Smooth muscle cell (in vitro differentiated cells): Measurements from ENCODE around the gene PRSS57. TPM values are rescaled to one million over a fixed set of nuclear protein-coding genes. Genes with fewer than 3 reads are reported as not detected.

ENCODE experiments used
- DNase-seq: peaks from one replicate; lab custom pipeline; 2025; ENCODE audit not compliant: unreplicated experiment; lab: John Stamatoyannopoulos, UW
- H2AFZ ChIP-seq: fragments of 200-600 bp; sonication (generic); 2 replicates; pipeline ENCODE4 v1.6.0; 2016; ENCODE audit warnings: antibody characterized with exemption, low read depth, mild to moderate bottlenecking
- H3F3A ChIP-seq: fragments of 200-600 bp; sonication (generic); 2 replicates; pipeline ENCODE4 v1.6.0; 2017; ENCODE audit warnings: antibody characterized with exemption, low read depth
- H3K27ac ChIP-seq: fragments of 200-600 bp; sonication (generic); 2 replicates; pipeline ENCODE4 v1.5.1; 2016; ENCODE audit warnings: low read depth, mild to moderate bottlenecking
- H3K27me3 ChIP-seq: fragments of 200-600 bp; sonication (generic); 2 replicates; pipeline ENCODE4 v1.6.1; 2016; ENCODE audit warnings: low read depth, mild to moderate bottlenecking
- H3K36me3 ChIP-seq: fragments of 200-600 bp; sonication (generic); 2 replicates; pipeline ENCODE4 v1.5.1; 2016; ENCODE audit warnings: low read depth
- H3K4me1 ChIP-seq: fragments of 200-600 bp; sonication (generic); 2 replicates; pipeline ENCODE4 v1.5.1; 2016; ENCODE audit warnings: low read depth
- H3K4me2 ChIP-seq: fragments of 200-600 bp; sonication (generic); 2 replicates; pipeline ENCODE4 v1.6.0; 2016; ENCODE audit warnings: mild to moderate bottlenecking
- H3K4me3 ChIP-seq: fragments of 200-600 bp; sonication (generic); 2 replicates; pipeline ENCODE4 v1.5.1; 2016; ENCODE audit warnings: mild to moderate bottlenecking
- H3K79me2 ChIP-seq: fragments of 200-600 bp; sonication (generic); 2 replicates; pipeline ENCODE4 v1.6.0; 2016; ENCODE audit warnings: low read depth, mild to moderate bottlenecking
- H3K9ac ChIP-seq: fragments of 200-600 bp; sonication (generic); 2 replicates; pipeline ENCODE4 v1.6.0; 2016; ENCODE audit warnings: low read depth
- H3K9me3 ChIP-seq: fragments of 200-600 bp; sonication (generic); replicated peaks from 2 replicates; pipeline ENCODE4 v1.5.1; 2016; ENCODE audit warnings: low read depth
- H4K20me1 ChIP-seq: fragments of 200-600 bp; sonication (generic); 2 replicates; pipeline ENCODE4 v1.6.0; 2016; ENCODE audit warnings: low read depth
- WGBS: methylation state at CpG from one replicate; pipeline ENCODE4 v1.1.7; 2016; ENCODE audit warnings: low lambda C conversion rate; 5-methylcytosine and 5-hydroxymethylcytosine counted together
- polyA plus RNA-seq: library from polyadenylated mRNA; unstranded; fragments of >200 nt; fragmentation: Nextera tagmentation; extraction: Ambion mirVana; gene quantifications from 2 replicates; pipeline ENCODE4 v1.2.1, GENCODE V29; 2016
- total RNA-seq: library from RNA; depleted of rRNA; stranded (reverse); fragments of >200 nt; gene quantifications from 2 replicates; pipeline ENCODE4 v1.2.3, GENCODE V29; 2014
- TF ChIP-seq, protein P1 (sequence below): fragments of 200-600 bp; sonication (generic); IDR thresholded peaks from 2 replicates; pipeline ENCODE4 v1.5.1; 2017; ENCODE audit warnings: borderline replicate concordance, mild to moderate bottlenecking, antibody characterized with exemption; ENCODE audit not compliant: insufficient read depth, poor library complexity, severe bottlenecking

Gene PRSS57
- total and polyA plus RNA-seq, 2 experiments from 2014 or later, result not detected

DNA sequence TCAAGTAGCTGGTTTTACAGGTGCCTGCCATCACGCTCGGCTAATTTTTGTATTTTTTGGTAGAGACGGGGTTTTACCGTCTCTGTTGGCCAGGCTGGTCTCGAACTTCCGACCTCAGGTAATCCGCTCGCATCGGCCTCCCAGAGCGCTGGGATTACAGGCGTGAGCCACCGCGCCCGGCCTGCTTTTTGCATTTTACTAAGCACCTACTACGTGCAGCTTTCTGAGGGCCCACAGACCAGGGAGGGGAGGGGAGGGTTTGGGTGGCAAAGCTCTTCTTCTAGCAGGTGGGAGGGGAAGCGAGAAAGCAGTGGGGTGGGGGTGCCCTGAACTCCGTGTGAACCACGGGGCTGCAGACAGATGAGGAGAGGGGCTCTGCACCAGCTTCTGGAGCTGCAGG is 28.5 kb upstream of the PRSS57 start:
- no peak overlapping the region for H3K4me3 ChIP-seq
- DNase-seq, result no peak
- no peak overlapping the region for H3K9ac ChIP-seq
- no peaks in the 10 kb centered on the region for H3K27me3 ChIP-seq
- H3F3A ChIP-seq, result no peaks in the 10 kb centered on the region
- no peak overlapping the region for H3K4me2 ChIP-seq
- H3K9me3 ChIP-seq, result no peaks in the 10 kb centered on the region
- TF ChIP-seq, protein P1, sequence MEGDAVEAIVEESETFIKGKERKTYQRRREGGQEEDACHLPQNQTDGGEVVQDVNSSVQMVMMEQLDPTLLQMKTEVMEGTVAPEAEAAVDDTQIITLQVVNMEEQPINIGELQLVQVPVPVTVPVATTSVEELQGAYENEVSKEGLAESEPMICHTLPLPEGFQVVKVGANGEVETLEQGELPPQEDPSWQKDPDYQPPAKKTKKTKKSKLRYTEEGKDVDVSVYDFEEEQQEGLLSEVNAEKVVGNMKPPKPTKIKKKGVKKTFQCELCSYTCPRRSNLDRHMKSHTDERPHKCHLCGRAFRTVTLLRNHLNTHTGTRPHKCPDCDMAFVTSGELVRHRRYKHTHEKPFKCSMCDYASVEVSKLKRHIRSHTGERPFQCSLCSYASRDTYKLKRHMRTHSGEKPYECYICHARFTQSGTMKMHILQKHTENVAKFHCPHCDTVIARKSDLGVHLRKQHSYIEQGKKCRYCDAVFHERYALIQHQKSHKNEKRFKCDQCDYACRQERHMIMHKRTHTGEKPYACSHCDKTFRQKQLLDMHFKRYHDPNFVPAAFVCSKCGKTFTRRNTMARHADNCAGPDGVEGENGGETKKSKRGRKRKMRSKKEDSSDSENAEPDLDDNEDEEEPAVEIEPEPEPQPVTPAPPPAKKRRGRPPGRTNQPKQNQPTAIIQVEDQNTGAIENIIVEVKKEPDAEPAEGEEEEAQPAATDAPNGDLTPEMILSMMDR, result no peak
- 95% methylated on average over 17 of the region's 18 CpGs for WGBS
- no peak overlapping the region for H2AFZ ChIP-seq
- H4K20me1 ChIP-seq, result peaks cover 17% of the 10 kb centered on the region
- no peaks in the 10 kb centered on the region for H3K36me3 ChIP-seq
- H3K4me1 ChIP-seq, result no peaks in the 10 kb centered on the region
- H3K79me2 ChIP-seq, result no peaks in the 10 kb centered on the region
- H3K27ac ChIP-seq, result no peak overlapping the region

DNA sequence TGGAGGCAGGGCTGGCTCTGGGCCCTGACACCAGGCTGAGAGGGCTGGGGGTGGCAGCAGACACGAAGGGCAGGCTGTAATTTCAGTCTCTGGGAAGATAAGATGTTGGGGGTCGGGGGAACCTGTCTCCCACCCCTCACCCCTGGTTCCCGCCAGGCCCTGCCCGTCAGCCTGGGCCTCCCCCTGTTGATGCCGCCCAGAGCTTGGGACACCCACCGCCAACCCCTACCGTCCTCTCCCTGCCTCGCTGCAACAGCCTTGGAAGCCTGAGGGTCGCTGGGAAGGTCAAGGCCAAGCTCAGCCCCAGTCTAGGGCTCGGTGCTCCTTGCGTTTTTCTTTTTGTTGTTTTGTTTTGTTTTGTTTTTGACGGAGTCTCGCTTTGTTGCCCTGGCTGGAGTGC is 28.0 kb upstream of the PRSS57 start:
- Histone ChIP-seq H2AFZ (no peak overlapping the region), H3K36me3 (no peaks in the 10 kb centered on the region), H3K9me3 (no peaks in the 10 kb centered on the region), H3K27me3 (no peaks in the 10 kb centered on the region), H3F3A (no peaks in the 10 kb centered on the region), H4K20me1 (peaks cover 17% of the 10 kb centered on the region), H3K79me2 (no peaks in the 10 kb centered on the region), H3K27ac (no peak overlapping the region), H3K4me1 (no peaks in the 10 kb centered on the region), H3K9ac (no peak overlapping the region), H3K4me3 (no peak overlapping the region), H3K4me2 (no peak overlapping the region)
- WGBS, result 94% methylated on average over 12 of the region's 13 CpGs
- no peak for DNase-seq
- TF ChIP-seq, protein P1, result no peak

DNA sequence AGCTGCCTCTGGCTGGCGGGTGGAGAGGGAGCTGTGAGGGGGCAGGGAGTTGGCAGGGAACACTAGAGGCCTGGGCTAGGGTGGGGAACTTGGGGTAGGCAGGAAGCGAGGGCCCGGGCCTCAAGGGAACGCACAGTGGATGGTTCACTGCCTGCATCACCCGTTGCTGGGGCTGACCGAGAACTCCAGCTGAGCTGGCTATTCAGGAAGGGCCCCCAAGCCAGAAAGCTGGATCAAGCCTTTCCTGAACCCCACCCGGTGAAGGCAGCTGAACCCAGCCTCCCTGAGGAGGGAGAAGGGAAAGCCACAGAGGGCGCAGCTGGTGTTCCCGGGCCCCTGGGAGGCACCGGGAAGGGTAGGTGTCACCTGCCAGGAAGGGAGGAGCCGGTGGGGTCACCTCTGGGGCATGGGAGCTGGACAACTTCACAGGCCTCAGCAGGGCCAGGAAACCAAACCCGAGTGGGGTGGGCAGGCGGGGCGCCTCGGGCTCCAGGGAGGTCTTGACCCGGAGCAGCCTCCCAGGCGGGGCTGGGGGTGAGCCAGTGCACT is 27.4 kb upstream of the PRSS57 start:
- 96% methylated on average over 11 of the region's 17 CpGs for WGBS
- Histone ChIP-seq H3K9me3 (no peaks in the 10 kb centered on the region), H3K9ac (no peak overlapping the region), H4K20me1 (peaks cover 17% of the 10 kb centered on the region), H2AFZ (no peak overlapping the region), H3K79me2 (no peaks in the 10 kb centered on the region), H3K27ac (no peak overlapping the region), H3K4me2 (no peak overlapping the region), H3F3A (no peaks in the 10 kb centered on the region), H3K36me3 (no peaks in the 10 kb centered on the region), H3K4me3 (no peak overlapping the region), H3K4me1 (no peaks in the 10 kb centered on the region), H3K27me3 (no peaks in the 10 kb centered on the region)
- DNase-seq, result no peak
- TF ChIP-seq, protein P1, result no peak
